NT2/D1 (cell line): ENCODE measurements around the gene MYMX.

Experiments
- YY1 ChIP-seq: IDR thresholded peaks from 2 replicates; pipeline ENCODE4 v1.6.1; 2011; ENCODE audit not compliant: insufficient read length, insufficient read depth
- ZNF274 ChIP-seq: IDR thresholded peaks from 2 replicates; pipeline ENCODE4 v1.6.1; 2011; ENCODE audit warnings: mild to moderate bottlenecking, low read depth, low read length

- no peak for TF ChIP-seq YY1
- TF ChIP-seq ZNF274: no peak
Observed at GRCh38 chr6:44225579-44226325, 9.0 kb downstream of the MYMX start.
